Colonic mucosa (tissue), 4 donors: ENCODE measurements around the gene TCERG1. TPM values are rescaled to one million over a fixed set of nuclear protein-coding genes. Genes with fewer than 3 reads are reported as not detected.

Source experiments
- DNase-seq: peaks from one replicate; pipeline ENCODE4 v3.0.0-alpha.2; 2020
- H3K27ac ChIP-seq: fragments of 200-600 bp; one replicate; pipeline ENCODE4 v1.8.0; 2021
- H3K27me3 ChIP-seq: fragments of 200-600 bp; one replicate; pipeline ENCODE4 v1.8.0; 2021
- H3K36me3 ChIP-seq: fragments of 200-600 bp; one replicate; pipeline ENCODE4 v1.8.0; 2021
- H3K4me1 ChIP-seq: fragments of 200-600 bp; one replicate; pipeline ENCODE4 v1.8.0; 2021; ENCODE audit warnings: mild to moderate bottlenecking
- H3K4me3 ChIP-seq: fragments of 200-600 bp; one replicate; pipeline ENCODE4 v1.8.0; 2021
- H3K9ac ChIP-seq, 2 donors: one replicate each; pipeline ENCODE4 v1.7.0; 2013; ENCODE audit warnings: control low read depth in 2 of 2, low read depth in 2 of 2, low read length in 2 of 2
- H3K9me3 ChIP-seq: fragments of 200-600 bp; one replicate; pipeline ENCODE4 v1.8.0; 2021
- intact Hi-C: fragments of 100-400 bp; cut with DNase I; formaldehyde crosslinking; loops from one replicate; pipeline ENCODE4 v1.14.1; 2022
- total RNA-seq, 2 donors: library from RNA; stranded (reverse); fragmentation: NEBNext Ultra II Directional in 1 of 2; extraction: Animal tissue kit (Norgen Biotek cat#: 25700) in 1 of 2; gene quantifications; one replicate each; pipeline ENCODE4 v1.2.1, GENCODE V29; 2021
- TF ChIP-seq, protein P1 (sequence below): fragments of 200-600 bp; IDR thresholded peaks from one replicate; pipeline ENCODE4 v1.8.0; 2022; ENCODE audit warnings: antibody characterized with exemption, mild to moderate bottlenecking
- donor health status: healthy.
- donor health status: DM: no; HTN: no; CAD: no.
- donor health status: DM: no; HTN: no; CAD: no.

TCERG1 gene
- total RNA-seq, 2 donors from 2014 or later = 54.0 to 61.7 TPM

- no peak for DNase-seq
- H3K27me3 ChIP-seq = no peaks in the 10 kb centered on the region
- no peaks in the 10 kb centered on the region for H3K4me1 ChIP-seq
- H3K9ac ChIP-seq = no peak overlapping the region
- H3K27ac ChIP-seq = no peak overlapping the region
- H3K36me3 ChIP-seq = no peaks in the 10 kb centered on the region
- intact Hi-C loops = loop anchor here (5.0 kb wide), 2 partner anchors 427 to 647 kb away; no protein-coding TSS in a partner anchor
- TF ChIP-seq, protein P1, sequence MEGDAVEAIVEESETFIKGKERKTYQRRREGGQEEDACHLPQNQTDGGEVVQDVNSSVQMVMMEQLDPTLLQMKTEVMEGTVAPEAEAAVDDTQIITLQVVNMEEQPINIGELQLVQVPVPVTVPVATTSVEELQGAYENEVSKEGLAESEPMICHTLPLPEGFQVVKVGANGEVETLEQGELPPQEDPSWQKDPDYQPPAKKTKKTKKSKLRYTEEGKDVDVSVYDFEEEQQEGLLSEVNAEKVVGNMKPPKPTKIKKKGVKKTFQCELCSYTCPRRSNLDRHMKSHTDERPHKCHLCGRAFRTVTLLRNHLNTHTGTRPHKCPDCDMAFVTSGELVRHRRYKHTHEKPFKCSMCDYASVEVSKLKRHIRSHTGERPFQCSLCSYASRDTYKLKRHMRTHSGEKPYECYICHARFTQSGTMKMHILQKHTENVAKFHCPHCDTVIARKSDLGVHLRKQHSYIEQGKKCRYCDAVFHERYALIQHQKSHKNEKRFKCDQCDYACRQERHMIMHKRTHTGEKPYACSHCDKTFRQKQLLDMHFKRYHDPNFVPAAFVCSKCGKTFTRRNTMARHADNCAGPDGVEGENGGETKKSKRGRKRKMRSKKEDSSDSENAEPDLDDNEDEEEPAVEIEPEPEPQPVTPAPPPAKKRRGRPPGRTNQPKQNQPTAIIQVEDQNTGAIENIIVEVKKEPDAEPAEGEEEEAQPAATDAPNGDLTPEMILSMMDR = no peak
- H3K9me3 ChIP-seq = no peaks in the 10 kb centered on the region
- H3K4me3 ChIP-seq = no peak overlapping the region
Observed at GRCh38 chr5:146539973-146540372, 92.8 kb downstream of the TCERG1 start.

DNA sequence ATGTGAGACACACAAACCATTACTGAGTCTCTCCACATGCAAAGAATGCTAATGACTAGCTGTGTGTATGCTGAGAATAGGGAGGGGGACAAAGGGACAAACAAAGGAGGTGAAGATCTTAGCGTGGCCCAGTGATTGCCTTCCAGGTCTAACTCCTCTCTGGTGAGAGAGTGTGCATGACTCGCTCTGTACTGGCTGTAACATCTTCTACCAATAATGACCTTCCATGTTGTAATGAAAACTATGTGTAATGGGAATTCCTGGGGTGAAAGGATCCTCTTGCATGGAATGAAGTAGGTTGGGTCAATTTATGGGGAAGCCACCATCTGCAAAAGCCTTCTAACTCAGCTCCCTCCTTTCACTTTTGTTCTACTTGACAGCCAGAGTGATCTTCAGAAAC, 93.3 kb downstream of the TCERG1 start:
- H3K4me3 ChIP-seq = no peak overlapping the region
- intact Hi-C loops = loop anchor here (5.0 kb wide), 2 partner anchors 427 to 647 kb away; no protein-coding TSS in a partner anchor
- TF ChIP-seq, protein P1 = no peak
- no peaks in the 10 kb centered on the region for H3K4me1 ChIP-seq
- H3K27ac ChIP-seq = no peak overlapping the region
- H3K9me3 ChIP-seq = no peaks in the 10 kb centered on the region
- H3K36me3 ChIP-seq = no peaks in the 10 kb centered on the region
- DNase-seq = no peak
- no peaks in the 10 kb centered on the region for H3K27me3 ChIP-seq
- H3K9ac ChIP-seq = no peak overlapping the region

DNA sequence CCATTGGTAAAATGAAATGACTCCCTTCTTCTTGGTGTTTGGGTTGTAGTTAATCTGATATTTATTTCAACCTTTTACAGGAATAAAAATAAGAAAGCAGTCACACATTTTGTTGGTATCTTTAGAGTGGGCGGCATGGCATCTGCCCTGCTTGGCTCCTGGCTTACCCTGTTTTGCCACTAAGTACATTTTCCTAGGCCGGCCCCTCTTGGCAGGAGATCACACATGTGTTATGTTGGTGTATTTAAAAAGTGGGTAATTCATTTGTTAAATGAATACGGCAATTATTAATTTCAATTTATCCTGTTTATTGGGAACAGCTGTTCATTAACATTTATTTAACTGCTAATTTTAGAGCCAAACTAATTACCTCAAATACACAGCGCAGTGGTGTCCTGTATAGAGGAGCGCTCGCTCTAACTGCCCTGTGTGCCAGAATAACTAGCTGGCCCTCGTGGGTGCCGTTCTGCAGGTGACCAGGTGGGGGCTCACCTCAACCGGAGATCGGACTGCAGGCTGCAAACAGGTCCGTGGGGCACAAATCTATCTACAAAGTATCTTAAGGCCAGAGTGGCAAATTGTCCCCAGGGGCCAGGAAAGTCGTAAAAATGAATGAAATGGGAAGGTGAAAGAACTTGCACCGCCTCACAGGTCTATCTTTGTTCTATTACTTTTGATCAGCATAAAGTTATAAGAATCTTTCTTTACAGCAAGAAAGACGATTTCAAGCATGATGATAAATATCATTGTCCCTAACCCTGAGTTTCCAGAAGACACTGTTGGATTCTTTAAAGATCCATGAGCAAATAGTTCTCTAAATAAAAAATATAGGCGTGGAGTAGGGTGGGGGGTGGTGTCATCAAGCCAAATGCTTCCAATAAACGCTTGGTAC, 95.1 kb downstream of the TCERG1 start:
- peak; percentile 76 for DNase-seq
- H3K4me3 ChIP-seq = no peak overlapping the region
- H3K27me3 ChIP-seq = no peaks in the 10 kb centered on the region
- H3K4me1 ChIP-seq = no peaks in the 10 kb centered on the region
- H3K36me3 ChIP-seq = no peaks in the 10 kb centered on the region
- TF ChIP-seq, protein P1 = peak; percentile 79
- no peaks in the 10 kb centered on the region for H3K9me3 ChIP-seq
- intact Hi-C loops = loop anchor here (5.0 kb wide), 2 partner anchors 425 to 645 kb away; no protein-coding TSS in a partner anchor
- no peak overlapping the region for H3K9ac ChIP-seq
- no peak overlapping the region for H3K27ac ChIP-seq

DNA sequence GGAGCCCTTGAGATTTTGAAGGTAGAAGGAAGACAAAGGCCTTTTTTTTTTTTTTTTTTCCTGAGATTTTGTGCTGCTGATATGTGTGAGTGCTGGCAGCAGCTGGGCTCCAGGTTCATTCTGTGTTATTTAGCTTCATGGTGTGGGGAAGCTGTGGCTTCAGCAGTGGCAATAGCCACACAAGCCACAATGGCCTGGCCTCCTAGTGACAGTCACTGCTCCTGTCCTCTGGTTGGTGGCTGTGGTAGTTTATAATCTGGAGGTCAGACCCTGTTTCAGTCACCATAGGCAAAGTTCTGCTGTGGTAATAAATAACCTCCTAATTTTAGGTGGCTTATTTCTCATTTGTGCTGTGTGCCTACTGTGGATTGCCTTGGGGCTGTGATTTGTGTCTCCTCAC, 97.1 kb downstream of the TCERG1 start:
- no peaks in the 10 kb centered on the region for H3K4me1 ChIP-seq

GRCh38 chr5:146548781-146549449, 101.8 kb downstream of the TCERG1 start:
- Histone ChIP-seq H3K36me3 (no peaks in the 10 kb centered on the region), H3K9me3 (no peaks in the 10 kb centered on the region), H3K9ac (no peak overlapping the region), H3K4me3 (no peak overlapping the region), H3K4me1 (no peaks in the 10 kb centered on the region), H3K27ac (no peak overlapping the region), H3K27me3 (no peaks in the 10 kb centered on the region)
- DNase-seq = no peak
- intact Hi-C loops = no loop called here
- TF ChIP-seq, protein P1 = no peak

More for the DNA sequence above, 97.1 kb downstream of the TCERG1 start:
- TF ChIP-seq, protein P1 = no peak
- DNase-seq = no peak
- no peak overlapping the region for H3K4me3 ChIP-seq
- no peaks in the 10 kb centered on the region for H3K27me3 ChIP-seq
- no peak overlapping the region for H3K9ac ChIP-seq
- no peaks in the 10 kb centered on the region for H3K9me3 ChIP-seq
- no peaks in the 10 kb centered on the region for H3K36me3 ChIP-seq
- H3K27ac ChIP-seq = no peak overlapping the region
- intact Hi-C loops = loop anchor here (5.0 kb wide), 2 partner anchors 423 to 643 kb away; no protein-coding TSS in a partner anchor
